ENCODE measurements around the gene CCDC152.

Gene CCDC152

DNA sequence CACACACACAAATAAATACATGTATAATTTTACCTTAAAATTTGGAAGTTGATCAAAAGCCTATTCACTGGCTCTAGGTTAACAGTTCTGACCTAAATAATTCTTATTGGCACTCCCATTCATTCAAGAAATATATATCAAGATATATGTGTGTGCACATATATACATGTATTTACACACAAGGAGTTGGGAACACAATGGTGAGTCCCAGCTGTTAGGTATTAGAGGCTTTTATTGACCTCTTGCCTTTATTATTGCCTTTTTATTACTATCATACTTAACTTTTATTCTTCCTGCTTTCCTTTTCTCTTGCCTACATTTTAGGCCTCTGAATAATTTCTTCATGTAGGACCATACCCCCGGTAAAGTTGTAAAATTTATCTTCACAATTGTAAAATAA lies 25.0 kb downstream of the CCDC152 start:
- no peak for DNase-seq (ENCODE audit: low read depth in 2 of 2)

DNA sequence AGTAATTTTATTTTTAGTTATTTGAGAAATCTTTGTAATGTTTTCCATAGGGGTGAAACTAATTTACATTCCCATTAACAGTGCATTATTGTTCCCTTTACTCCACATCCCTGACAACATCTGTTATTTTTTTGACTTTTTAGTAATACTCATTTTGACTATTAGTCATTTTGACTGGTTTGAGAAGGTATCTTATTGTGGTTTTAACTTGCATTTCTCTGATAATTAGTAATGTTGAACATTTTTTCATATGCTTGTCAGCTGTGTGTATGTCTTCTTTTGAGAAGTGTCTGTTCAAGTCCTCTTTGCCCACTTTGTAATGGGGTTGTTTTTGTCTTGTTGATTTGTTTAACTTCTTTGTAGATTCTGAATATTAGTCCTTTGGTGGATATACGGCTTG lies 27.5 kb downstream of the CCDC152 start:
- DNase-seq (ENCODE audit: low read depth in 2 of 2): no peak

DNA sequence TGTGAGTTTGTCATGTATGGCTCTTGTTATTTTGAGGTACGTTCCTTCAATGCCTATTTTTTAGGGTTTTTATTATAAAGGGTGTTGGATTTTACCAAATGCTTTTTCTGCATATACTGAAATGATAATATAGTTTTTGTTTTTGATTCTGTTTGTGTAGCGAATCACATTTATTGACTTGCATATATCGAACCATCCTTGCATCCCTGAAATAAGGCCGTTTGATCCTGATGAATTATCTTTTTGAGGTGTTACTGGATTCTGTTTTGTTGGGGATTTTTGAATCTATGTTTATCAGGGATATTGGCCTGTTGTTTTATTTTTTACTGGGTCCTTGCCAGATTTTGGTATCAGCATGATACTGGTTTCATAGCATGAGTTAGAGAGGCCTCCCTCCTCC lies 29.1 kb downstream of the CCDC152 start:
- DNase-seq (ENCODE audit: low read depth in 2 of 2): no peak

DNA sequence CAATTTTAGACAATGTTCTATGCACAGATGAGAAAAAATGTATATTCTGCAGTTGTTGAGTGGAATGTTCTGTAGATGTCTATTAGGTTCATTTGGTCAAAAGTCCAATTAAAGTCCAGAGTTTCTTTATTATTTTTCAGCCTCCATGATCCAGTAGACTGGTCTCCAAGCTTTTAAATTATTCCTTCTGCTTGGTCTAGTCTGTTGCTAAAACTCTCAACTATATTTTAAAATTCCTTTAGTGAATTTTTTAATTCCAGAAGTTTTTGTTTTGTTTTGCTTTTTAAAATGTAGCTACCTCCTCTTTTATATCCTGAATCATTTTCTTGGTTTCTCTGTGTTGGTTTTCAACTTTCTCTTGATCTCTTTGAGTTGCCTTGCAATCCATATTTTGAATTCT lies 30.5 kb downstream of the CCDC152 start:
- no peak for DNase-seq (ENCODE audit: low read depth in 2 of 2)

DNA sequence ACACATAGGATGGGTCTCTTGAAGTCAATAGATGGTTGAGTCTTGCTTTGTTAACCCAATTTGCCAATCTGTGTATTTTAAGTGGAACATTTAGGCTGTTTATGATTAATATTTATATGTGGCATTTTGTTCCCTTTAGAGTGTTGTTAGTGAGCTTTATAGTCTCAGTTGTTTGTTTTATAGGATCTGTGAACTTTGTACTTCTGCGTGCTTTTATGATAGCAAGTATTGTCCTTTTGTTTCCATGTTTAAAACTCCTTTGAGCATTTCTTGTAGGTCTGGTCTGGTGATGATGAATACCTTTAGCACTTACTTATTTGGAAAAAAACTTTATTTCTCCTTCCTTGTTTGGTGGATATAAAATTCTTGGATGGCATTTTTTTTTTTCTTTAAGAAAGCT lies 31.2 kb downstream of the CCDC152 start:
- no peak for DNase-seq (ENCODE audit: low read depth in 2 of 2)

DNA sequence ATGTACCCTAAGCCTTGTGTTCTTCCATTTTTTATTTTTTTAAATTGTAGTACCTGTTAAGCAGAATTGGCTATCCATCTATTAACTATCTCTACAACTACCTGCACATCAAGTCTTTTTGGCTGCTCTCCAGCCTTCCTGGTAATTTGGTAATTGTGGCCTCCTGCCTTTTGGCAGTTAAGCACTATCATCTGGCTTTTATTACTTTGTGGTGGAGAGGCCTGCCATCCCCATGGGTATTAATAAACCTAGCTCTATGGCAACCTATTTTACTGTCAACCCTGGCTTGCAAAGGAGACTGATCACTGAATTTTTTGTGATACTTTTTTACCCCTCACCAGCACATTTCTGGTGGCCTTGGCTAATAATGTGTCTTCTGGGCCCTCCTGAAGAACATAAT lies 34.5 kb downstream of the CCDC152 start:
- DNase-seq (ENCODE audit: low read depth in 2 of 2): peak; percentile 25 to 29

DNA sequence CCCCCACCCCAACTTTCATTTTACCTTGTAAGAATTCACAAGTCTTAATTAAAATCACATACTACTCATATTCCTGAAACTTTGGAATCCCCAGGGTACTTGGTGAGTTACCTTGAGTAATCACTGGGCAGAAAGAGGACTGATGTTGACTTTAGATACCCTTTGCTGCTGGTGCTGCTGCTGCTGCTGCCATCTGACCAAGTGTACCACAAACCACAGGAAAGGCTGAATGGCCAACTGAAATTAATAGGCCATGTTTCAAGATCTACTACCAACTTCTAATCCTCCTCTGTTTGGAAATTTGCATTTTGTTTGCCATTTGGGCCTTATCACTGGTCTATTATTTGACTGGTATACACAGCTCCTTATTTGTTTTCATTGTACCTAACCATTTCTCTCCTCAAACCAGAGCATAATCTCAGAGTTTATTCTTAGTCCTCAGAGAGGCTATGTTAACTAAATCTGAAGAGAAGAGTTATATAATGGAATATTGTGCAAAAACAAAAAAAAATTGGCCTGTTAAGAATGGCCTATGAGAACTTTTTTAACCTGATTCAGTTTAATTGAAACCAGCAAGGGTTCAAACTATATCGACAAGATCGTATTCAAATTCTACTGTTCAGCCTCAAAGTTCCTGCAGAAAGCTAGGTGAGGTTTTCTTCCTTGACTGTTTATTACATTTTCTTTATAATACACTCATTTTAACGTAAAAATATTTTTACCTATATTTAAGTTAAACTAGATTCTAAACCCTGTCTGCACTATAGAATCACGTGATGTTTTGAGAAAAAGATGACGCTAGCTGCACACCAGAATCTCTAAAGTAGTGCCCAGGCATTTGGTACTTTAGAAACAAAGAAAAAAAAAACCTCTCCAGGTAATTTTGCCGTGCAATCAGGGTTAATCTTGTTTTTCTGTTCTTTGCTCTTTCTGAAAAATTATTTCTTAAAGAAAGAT lies 41.9 kb downstream of the CCDC152 start:
- no peak for DNase-seq (ENCODE audit: low read depth in 2 of 2)

DNA sequence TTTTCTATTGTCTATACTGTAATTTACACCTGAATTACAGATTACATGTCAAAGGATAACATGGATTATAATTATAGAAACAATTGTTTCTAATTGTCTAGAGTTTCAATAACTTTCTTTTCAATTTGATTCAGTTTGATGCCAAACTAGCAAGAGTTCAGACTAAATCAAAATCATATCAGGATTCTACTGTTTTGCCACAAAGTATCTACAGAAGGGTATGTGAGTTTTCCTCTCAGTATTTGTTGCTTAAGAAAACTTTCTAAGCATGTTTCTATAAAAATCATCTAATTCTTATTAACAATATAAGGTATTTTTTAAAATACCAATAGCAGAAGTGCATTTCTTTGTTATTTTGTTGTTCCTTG lies 42.6 kb downstream of the CCDC152 start:
- DNase-seq (ENCODE audit: low read depth in 2 of 2): no peak

DNA sequence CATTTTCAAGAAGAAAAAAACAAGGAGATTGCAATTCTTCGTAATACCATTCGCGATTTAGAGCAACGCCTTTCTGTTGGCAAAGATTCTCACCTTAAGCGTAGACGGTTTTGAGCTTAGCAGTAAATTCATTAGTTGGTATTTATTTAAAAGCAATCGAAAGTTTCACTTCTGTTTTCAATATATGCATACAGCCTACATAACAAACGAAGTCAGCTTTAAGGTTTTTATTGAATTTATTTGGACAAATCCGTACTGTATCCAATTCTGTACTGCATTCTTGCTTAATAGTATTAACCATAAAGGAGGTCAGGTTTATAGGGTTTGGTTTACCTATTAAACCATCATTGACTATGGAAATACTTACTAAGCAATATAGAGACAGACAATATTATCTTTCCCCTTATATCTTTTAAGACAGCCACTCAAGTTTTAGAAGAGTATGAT lies 43.1 kb downstream of the CCDC152 start:
- DNase-seq (ENCODE audit: low read depth in 2 of 2): no peak

DNA sequence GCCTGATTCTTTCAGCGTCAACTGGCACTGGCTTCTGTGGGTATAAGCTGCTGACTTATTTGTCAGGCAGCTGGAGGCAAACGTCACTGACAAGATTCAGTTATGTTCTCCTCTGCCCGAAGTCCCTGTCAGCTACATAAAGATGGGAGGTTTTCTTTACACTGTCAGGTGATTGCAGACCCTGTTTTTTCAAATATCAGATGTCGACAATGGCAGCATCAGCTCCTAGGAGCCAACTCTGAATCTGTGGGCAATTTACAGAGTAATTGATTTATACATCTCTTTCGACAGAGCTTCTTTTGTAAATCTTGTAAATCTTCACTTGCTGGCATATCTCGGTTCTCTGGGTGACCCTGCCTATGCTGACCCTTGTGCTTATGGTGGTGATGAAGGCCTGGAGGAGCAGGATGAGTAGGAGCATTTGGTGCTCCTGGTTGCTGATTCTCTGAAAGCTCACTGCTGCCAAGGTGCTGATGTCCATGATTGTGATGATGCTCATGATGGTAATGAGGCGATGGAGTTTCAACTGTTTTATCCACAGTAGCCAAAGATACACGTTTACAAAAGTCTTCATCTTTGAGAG lies 44.2 kb downstream of the CCDC152 start:
- DNase-seq (ENCODE audit: low read depth in 2 of 2): no peak

DNA sequence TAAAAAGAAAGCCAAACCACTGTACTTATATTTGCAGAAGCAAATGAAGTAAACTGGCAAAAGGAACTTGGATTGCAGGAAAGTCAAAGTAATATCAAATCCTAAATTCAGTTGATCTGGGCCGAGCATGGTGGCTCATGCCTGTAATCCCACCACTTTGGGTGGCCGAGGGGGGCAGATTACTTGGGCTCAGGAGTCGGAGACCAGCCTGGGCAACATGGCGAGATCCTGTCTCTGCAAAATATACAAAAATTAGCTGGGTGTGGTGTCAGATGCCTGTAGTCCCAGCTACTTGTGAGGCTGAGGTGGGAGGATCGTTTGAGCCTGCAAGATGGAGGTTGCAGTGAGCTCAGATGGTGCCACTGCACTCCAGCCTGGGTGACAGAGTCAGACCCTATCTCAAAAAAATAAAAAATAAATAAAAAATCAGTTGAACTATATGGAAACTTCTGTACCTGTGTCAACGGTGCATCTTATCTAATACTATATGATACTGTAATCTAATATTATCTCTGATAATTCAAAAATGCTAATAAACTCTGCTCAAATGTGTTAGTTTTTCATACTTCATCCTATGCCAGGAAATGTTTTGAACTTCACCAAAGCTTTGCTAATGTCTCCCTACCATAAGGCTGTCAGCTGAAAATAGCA lies 45.0 kb downstream of the CCDC152 start:
- no peak for DNase-seq (ENCODE audit: low read depth in 2 of 2)

DNA sequence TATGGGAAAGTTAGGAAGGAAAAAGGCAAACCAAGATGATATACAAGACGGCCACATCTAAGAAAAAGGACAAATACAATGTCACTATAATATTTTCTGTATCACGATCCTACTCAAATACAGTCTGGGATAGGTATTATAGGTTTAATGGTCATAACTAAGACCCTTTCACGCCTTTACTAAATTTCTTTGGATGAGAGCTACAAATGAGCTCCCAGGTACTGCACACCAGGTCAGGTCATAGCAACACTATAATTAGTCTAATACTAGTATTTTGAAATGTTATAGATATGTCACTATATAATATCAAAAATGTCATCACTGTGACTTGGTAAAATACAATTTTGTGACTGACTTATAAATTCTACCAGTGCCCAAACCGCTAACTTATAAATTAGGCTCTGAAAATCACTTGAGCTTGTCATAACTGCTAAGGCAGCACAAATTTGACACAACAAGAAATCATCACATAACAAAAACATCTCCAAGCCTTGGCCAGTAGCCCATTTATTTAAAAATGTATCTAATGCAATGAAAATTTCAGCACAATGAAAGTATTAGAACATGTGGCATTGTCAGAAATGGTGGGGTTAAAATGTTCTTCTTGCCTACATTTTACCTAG lies 48.2 kb downstream of the CCDC152 start:
- no peak for DNase-seq (ENCODE audit: low read depth in 2 of 2)

DNA sequence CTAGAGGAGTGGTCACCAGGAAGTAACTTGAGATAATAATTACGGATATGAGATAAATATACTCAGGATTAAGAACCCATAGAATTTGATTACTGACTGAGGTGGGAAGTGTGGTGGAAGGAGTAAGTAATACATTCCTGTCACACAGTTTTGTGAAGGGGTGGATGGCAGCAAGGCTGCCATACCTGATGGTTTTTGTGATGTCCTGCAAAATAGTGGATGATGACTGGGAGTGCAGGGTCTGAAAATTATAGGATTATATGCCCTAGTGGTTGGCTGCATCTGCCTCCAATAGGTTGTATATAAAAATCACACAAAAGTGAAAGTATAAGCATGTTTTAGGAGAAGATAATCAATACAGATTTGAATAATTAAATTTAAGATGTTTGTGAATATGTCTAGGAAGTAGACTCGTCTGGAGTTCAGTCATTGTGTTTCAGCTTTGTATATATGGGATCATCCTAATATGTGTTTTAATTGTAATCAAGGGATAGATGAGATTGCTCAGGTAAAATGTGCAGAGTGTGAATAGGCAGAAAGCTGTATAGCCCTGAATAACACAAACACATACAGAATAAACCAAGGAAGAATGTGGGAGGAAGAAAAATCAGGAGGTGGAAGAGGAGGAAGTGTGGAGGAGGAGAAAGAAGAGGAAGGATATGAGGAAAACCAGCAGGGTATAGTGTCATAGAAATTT lies 49.5 kb downstream of the CCDC152 start:
- DNase-seq (ENCODE audit: low read depth in 2 of 2): no peak

DNA sequence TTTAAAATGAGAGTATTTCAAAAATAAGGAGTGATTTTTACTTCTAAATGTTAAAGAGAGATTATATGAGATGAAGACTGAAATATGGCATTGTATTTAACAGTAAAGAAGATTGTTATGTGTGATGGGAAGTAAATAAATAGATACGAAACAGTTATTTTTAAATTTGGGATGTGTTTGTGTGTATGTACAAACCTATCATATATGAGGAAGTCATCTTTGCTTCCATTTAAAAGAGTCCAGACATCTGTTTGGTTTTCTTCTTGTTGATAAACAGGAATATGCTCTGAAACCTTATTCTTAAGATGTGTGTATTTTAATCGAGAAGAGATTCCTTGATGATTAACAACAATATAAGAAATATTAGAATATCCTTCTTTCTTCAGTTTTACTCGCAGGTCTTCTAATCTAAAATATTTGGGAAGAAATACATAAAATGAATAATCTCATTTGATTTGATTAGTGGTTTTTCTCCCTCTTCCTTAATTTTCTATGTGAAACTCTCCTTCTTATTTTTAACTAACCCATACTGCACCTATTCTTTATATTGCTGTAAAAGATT lies 50.2 kb downstream of the CCDC152 start:
- no peak for DNase-seq (ENCODE audit: low read depth in 2 of 2)

DNA sequence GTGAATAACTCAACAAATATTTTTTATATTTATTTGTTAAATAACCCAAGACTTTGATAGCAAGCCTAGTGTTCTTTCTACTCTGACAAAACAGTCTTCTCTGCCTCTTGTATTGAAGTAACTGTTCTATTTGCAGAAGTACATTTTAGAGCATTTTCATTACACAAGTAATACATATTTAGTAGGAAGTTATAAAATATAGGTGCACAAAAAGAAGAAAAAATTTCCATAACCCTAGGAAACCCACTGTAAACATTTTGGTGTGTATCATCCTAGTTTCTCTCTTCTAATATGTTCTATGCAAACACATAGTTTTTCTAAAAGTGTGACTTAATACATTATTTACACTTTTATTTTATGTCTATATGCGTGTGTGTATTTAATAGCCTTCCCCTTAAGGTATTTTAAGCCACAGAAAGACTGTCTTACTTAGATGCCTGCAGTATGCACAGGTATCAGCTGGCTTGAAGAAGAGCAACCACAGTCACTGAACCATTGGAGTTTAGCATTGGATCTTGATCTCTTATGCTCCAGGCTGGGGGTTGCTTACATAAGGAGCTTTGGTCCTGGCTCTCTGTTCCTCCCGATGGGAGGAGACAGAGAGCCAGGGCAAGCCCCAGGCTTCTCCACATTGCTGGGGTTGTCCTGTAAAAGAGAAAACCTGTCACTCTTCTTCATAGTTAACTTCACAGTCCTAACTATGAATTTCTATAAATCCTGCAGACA lies 51.3 kb downstream of the CCDC152 start:
- no peak for DNase-seq (ENCODE audit: low read depth in 2 of 2)

DNA sequence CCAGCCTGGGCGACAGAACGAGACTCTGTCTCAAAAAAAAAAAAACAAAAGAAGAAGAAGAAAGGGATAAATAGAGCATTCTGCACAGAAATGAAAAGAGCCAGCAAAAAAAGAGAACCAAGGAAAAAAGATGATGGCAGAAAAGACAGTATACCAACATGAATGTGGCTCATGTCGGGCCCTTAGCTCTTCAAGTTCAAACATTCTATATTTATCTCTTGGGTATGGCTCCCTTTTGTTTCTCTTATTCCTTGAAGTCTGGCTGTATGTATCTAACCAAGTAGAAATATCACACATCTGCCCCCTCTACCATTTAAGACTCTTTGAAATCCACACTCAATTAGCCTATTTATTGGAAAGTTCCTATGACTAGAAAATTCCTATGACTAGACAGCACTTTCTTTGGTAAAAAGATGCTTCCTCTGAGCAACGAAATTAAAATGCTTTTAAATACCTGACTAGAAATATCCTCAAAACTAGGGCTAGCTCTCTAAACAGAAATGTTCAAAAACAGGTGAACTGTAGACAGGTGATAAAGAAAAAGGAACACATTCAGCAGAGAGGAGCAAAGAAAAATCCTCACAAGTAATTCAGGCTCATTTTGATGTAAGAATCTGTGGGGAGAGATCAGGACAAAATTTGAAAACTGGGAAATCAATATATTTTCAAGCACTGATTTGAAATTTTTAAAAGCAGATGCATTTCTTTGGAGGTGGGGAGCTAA lies 52.4 kb downstream of the CCDC152 start:
- DNase-seq (ENCODE audit: low read depth in 2 of 2): no peak

DNA sequence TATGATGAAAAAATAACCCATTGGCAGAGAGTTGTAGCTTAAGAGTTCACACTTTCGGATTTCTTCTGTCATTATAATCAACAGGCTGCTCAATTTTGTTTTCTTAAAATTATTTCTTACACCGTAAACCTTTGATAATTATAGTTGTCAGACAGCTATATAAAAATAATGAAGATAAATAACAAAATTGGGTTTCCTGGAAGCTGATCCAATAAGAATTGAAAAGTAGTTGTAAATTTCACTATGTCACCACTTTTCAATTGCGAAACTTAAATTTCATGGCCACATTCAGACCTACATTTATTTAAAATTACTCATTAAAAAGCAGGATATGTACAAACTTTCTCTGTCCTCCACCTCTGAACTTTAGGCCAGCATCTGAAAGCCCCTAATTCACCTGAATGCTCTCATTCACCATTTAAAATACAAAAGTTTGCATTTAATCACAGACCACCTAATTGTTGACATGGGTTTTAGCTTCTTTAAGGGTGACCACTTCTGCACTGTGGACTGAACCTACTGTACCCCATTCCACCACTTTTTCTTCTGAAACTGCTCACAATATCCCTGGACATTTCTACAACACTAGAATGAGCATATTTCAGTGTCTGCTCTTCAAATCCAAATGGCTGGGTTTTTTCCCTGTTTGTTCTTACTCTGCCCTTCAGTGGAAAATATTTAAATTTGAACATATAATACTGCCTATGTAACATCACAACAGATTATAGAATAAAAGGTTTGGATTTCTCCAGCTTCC lies 54.4 kb downstream of the CCDC152 start:
- DNase-seq (ENCODE audit: low read depth in 2 of 2): no peak

DNA sequence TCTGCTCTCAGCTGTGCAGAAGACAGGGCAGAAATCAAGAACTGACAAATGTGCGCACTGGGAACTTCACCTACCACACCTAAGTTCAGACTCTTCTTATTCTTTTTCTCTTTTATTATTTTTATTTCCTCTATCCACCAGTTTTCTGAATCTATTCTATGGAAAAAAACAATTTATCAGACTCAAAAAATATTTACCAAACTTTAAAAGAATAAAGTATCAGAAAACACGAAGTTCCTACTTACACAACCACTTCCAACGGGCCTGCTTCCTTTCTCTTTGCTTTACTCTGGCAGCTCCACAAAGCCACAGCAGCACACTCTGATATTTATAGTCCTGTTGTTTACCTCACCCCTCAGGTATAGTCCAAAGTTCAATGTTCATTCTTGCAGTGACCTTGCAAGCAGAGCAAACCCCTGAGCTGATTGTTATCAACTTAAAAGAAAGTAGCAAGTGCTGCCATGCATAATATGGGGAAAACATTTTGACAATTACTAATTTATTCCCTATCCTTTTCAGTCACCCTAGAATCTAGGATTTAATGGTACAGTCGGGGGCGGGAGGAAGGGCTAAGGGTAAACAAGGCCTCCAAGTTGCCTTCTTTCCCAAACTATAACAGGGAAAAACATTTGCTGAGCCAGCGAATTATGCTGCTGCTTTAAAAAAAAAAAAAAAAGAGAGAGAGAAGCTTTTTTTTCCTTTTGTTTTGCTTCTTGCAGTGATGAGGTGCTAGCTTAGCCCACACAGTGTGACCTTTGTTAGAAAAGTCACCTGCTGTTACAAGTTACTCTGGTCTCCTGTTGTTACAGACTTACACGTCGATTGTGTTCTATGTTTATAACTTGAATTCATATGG lies 55.2 kb downstream of the CCDC152 start, which contains the start of gene SELENOP:
TSS of gene SELENOP (minus strand) at position 302 of the 856 bp plus-strand sequence. CDS start 3,539 bp downstream, outside the sequence.
- no peak for DNase-seq (ENCODE audit: low read depth in 2 of 2)

Measured in fibroblast of skin of left quadriceps (primary cell).